Spleen (tissue), 11 donors: ENCODE measurements around the gene DAPK3. TPM values are rescaled to one million over a fixed set of nuclear protein-coding genes. Genes with fewer than 3 reads are reported as not detected.
"Not testable (repeated sequence)": the region's sequence is repeated elsewhere in the genome, so short reads cannot be mapped to it uniquely, and the experiment has no call there.

Source experiments
- DNase-seq: peaks from one replicate; pipeline ENCODE4 v3.0.0-alpha.2; 2020
- H3K27ac ChIP-seq, 8 donors: fragments of 200-600 bp; sonication (generic) in 7 of 8; 1 replicate in 4 of 8; 2 replicates in 4 of 8; pipeline versions ENCODE4 v1.5.0 to v1.8.0; 2016 to 2021; ENCODE audit warnings: inconsistent platforms in 4 of 8, mild to moderate bottlenecking in 4 of 8, moderate library complexity in 1 of 8
- H3K27me3 ChIP-seq, 7 donors: fragments of 200-600 bp; sonication (generic) in 6 of 7; replicated peaks in 1 of 7; 1 replicate in 4 of 7; 2 replicates in 3 of 7; pipeline versions ENCODE4 v1.5.0 to v1.8.0; 2016 to 2021; ENCODE audit warnings: inconsistent platforms in 3 of 7, mild to moderate bottlenecking in 1 of 7
- H3K36me3 ChIP-seq, 6 donors: fragments of 200-600 bp; sonication (generic) in 5 of 6; 1 replicate in 4 of 6; 2 replicates in 2 of 6; pipeline versions ENCODE4 v1.5.0 to v1.8.0; 2016 to 2021; ENCODE audit warnings: inconsistent platforms in 2 of 6
- H3K4me1 ChIP-seq, 6 donors: fragments of 200-600 bp; sonication (generic) in 5 of 6; 1 replicate in 3 of 6; 2 replicates in 3 of 6; pipeline versions ENCODE4 v1.5.0 to v1.8.0; 2016 to 2021; ENCODE audit warnings: inconsistent platforms in 3 of 6
- H3K4me3 ChIP-seq, 8 donors: fragments of 200-600 bp; sonication (generic) in 7 of 8; 1 replicate in 4 of 8; 2 replicates in 4 of 8; pipeline versions ENCODE4 v1.5.0 to v1.8.0; 2016 to 2021; ENCODE audit warnings: inconsistent platforms in 4 of 8, mild to moderate bottlenecking in 4 of 8, moderate library complexity in 2 of 8
- H3K9me3 ChIP-seq, 8 donors: fragments of 200-600 bp; sonication (generic) in 7 of 8; 1 replicate in 4 of 8; 2 replicates in 4 of 8; pipeline versions ENCODE4 v1.5.0 to v1.8.0; 2016 to 2021; ENCODE audit warnings: inconsistent platforms in 4 of 8
- CTCF ChIP-seq, 11 experiments: fragments of 200-600 bp in 7 of 11; fragments of 450-650 bp in 4 of 11; sonication (generic) in 4 of 11; IDR thresholded peaks in 8 of 11; conservative IDR thresholded peaks in 3 of 11; 1 replicate in 7 of 11; 2 replicates in 4 of 11; pipeline versions ENCODE4 v1.4.0 to v1.8.0; 2016 to 2021; ENCODE audit warnings: antibody characterized with exemption in 11 of 11, inconsistent platforms in 4 of 11, mild to moderate bottlenecking in 1 of 11
- POLR2A ChIP-seq, 3 donors: fragments of 450-650 bp; IDR thresholded peaks; one replicate each; pipeline ENCODE4 v1.5.1; 2017; ENCODE audit warnings: antibody characterized with exemption in 3 of 3, mild to moderate bottlenecking in 1 of 3
- POLR2AphosphoS5 ChIP-seq, 3 donors: sonication (generic); formaldehyde crosslinking; IDR thresholded peaks; one replicate each; pipeline ENCODE4 v1.5.1; 2017; ENCODE audit warnings: antibody characterized with exemption in 3 of 3
- WGBS, 5 donors: extraction: QIAGEN DNeasy Blood & Tissue Kit in 3 of 5; methylation state at CpG; one replicate each; pipeline versions ENCODE4 v1.1.5 to v1.1.7; 2013 to 2018; 5-methylcytosine and 5-hydroxymethylcytosine counted together
- intact Hi-C: fragments of 100-400 bp; cut with DNase I; formaldehyde crosslinking; loops from one replicate; pipeline ENCODE4 v1.15.0; 2023; ENCODE audit warnings: low total_unique reads
- polyA plus RNA-seq, 3 donors: library from polyadenylated mRNA; stranded (reverse); fragments of 200-250 nt; gene quantifications; one replicate each; pipeline ENCODE4 v1.2.1, GENCODE V29; 2013
- total RNA-seq, 7 donors: library from RNA; depleted of rRNA in 3 of 7; stranded (reverse); fragments of >200 nt in 3 of 7; fragmentation: NEBNext Ultra II Directional in 4 of 7; extraction: Animal tissue kit (Norgen Biotek cat#: 25700) in 4 of 7; gene quantifications; one replicate each; pipeline versions ENCODE4 v1.1.0 to v1.2.1, GENCODE V29; 2016 to 2021
- donor health status: healthy with polysubstance abuse.
- donor health status: DM: no; HTN: no; CAD: no; lungs with moderate emphysema.
- donor health status: DM: no; HTN: no; CAD: no.
- donor health status: Bipolar disorder and iron deficiency.
- donor health status: healthy.
- donor health status: DM: no; HTN: no; CAD: no.
- donor health status: DM: yes; HTN: yes; CAD: no.

Gene DAPK3
- total and polyA plus RNA-seq, 10 donors, result 26.5 to 68.8 (median 46.1) TPM

GRCh38 chr19:3950871-3951861 lies 19.7 kb downstream of the DAPK3 start:
- Histone ChIP-seq H3K4me1 (peaks cover 0 to 39% (median 22%) of the 10 kb centered on the region in 6 donors), H3K36me3 (peaks cover 0 to 9% (median 8%) of the 10 kb centered on the region in 6 donors), H3K9me3 (no peaks in the 10 kb centered on the region), H3K27me3 (peaks cover 0 to 20% (median 0%) of the 10 kb centered on the region in 7 donors), H3K27ac (peak overlapping the region in 5 of 8 donors; percentile 8 to 61 (median 25)), H3K4me3 (peak overlapping the region in 2 of 8 donors; percentile 6 to 49)
- intact Hi-C loops, result no loop called here
- TF ChIP-seq POLR2A (IDR thresholded peaks at IDR 0.05) (no peak), POLR2AphosphoS5 (IDR thresholded peaks at IDR 0.05) (no peak), CTCF (IDR thresholded peaks at IDR 0.05 in 8 of 11, conservative IDR thresholded peaks at IDR 0.05 in 3 of 11) (no peak)
- DNase-seq, result peak; percentile 77
- WGBS, 5 donors, result 24 to 32% (median 30%) methylated on average over 28 to 41 of the region's 41 CpGs

DNA sequence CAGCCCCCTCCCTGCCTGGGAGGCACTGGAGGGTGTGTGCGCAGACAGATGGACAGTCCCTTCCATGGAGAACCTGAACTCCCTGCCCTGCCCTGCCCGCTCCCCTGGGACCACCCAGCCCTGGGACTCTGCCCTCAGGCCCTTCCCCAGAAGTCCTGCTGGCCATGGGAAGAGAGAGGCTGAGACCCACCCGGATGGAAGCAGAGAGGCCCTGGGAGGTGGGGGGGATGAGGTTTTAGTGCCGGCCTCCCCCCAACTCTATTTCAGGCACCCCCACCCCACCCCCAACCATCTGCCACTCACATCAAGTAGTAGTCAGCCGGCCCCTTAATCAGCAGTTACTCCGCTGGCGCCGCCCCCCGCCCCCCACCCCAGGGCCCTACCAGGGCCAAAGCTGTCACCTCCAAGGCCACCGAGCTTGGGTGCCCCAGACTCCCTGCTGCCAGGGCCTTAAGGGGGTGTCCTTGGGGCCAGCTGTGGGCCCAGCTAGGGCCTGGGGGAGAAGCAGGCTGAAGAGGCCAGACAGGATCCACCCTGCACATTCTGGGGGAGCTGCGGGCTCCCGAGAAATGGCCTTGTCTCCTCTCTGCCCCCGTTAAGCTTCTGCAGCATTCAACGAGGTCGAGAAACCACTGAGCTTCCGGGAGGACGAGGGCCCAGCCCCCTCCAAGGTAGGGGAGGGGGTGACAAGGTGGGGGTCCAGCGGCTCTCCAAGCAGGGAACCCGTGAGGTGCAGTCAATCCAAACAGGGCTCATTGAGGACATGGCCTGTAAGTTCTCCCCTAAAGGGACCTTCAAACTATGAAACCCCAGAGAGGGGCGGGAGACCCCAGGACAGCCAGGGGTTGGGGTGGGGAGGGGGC lies 20.7 kb downstream of the DAPK3 start:
- intact Hi-C loops, result no loop called here
- peak overlapping the region in 3 of 8 donors; percentile 25 to 61 (median 58) for H3K27ac ChIP-seq
- 27 to 40% (median 36%) methylated on average over 15 to 20 of the region's 20 CpGs for WGBS, 5 donors

GRCh38 chr19:3949294-3949693 lies 21.6 kb downstream of the DAPK3 start:
- no peak overlapping the region for H3K27ac ChIP-seq

More for the DNA sequence above, 20.7 kb downstream of the DAPK3 start:
- TF ChIP-seq CTCF (IDR thresholded peaks at IDR 0.05 in 8 of 11, conservative IDR thresholded peaks at IDR 0.05 in 3 of 11) (no peak), POLR2AphosphoS5 (IDR thresholded peaks at IDR 0.05) (no peak), POLR2A (IDR thresholded peaks at IDR 0.05) (no peak)
- Histone ChIP-seq H3K36me3 (no peaks in the 10 kb centered on the region), H3K9me3 (no peaks in the 10 kb centered on the region), H3K4me1 (peaks cover 0 to 39% (median 22%) of the 10 kb centered on the region in 6 donors), H3K27me3 (peaks cover 0 to 20% (median 0%) of the 10 kb centered on the region in 7 donors), H3K4me3 (peak overlapping the region in 2 of 8 donors; percentile 6 to 49)
- no peak for DNase-seq

GRCh38 chr19:3947316-3947933 lies 23.5 kb downstream of the DAPK3 start:
- Histone ChIP-seq H3K4me1 (peaks cover 0 to 29% (median 17%) of the 10 kb centered on the region in 6 donors), H3K27me3 (peaks cover 0 to 20% (median 0%) of the 10 kb centered on the region in 7 donors)
- H3K4me3 ChIP-seq, H3K9me3 ChIP-seq, intact Hi-C loops, H3K36me3 ChIP-seq, H3K27ac ChIP-seq, DNase-seq: not testable (repeated sequence)
- WGBS, 5 donors, result 91 to 95% (median 92%) methylated on average over 15 of the region's 15 CpGs

More at GRCh38 chr19:3949294-3949693, 21.6 kb downstream of the DAPK3 start:
- H3K4me3 ChIP-seq, result no peak overlapping the region
- H3K4me1 ChIP-seq, result peaks cover 0 to 39% (median 24%) of the 10 kb centered on the region in 6 donors
- 76 to 91% (median 84%) methylated on average over 9 to 11 of the region's 11 CpGs for WGBS, 5 donors
- no peak for DNase-seq
- intact Hi-C loops, result no loop called here
- H3K27me3 ChIP-seq, result peaks cover 0 to 20% (median 0%) of the 10 kb centered on the region in 7 donors
- H3K36me3 ChIP-seq, result no peaks in the 10 kb centered on the region
- no peaks in the 10 kb centered on the region for H3K9me3 ChIP-seq
- TF ChIP-seq POLR2A (IDR thresholded peaks at IDR 0.05), result no peak
- no peak for TF ChIP-seq CTCF (IDR thresholded peaks at IDR 0.05 in 8 of 11, conservative IDR thresholded peaks at IDR 0.05 in 3 of 11)
- TF ChIP-seq POLR2AphosphoS5 (IDR thresholded peaks at IDR 0.05), result no peak
